ENCODE data around the gene CRHBP. TPM values are rescaled to one million over a fixed set of nuclear protein-coding genes. Genes with fewer than 3 reads are reported as not detected.

CRHBP gene
- total RNA-seq (2022; extraction: Qiagen RNA extraction), result 0.13 TPM in 1 of 5 replicates, not detected in the others

GRCh38 chr5:76952795-76953536, at the start of gene CRHBP:
CRHBP (plus strand) TSS chr5:76953045; CDS start chr5:76953135, 90 bp downstream.

Other genes with a start within 250 kb of the CRHBP start
- gene F2R, start 236.9 kb upstream of the CRHBP start, total RNA-seq (2022; extraction: Qiagen RNA extraction), result 38.2 to 57.1 TPM (median 52.3 TPM) in 5 replicates
- gene F2RL1, start 134.0 kb upstream of the CRHBP start, total RNA-seq (2022; extraction: Qiagen RNA extraction), result 237 to 269 TPM (median 265 TPM) in 5 replicates
- not detected in 5 replicates for gene S100Z, start 103.0 kb upstream of the CRHBP start, total RNA-seq (2022; extraction: Qiagen RNA extraction)
- 11.7 to 15.0 TPM (median 12.5 TPM) in 5 replicates for gene AGGF1, start 77.4 kb downstream of the CRHBP start, total RNA-seq (2022; extraction: Qiagen RNA extraction)
- gene ZBED3, start 134.2 kb downstream of the CRHBP start, total RNA-seq (2022; extraction: Qiagen RNA extraction), result 3.4 to 4.8 TPM (median 3.9 TPM) in 5 replicates

Data from A549 treated with Mapracorat at 1 μM for 4 hours (cell line).